Measurements from ENCODE around the gene TRIM47.

Gene TRIM47

GRCh38 chr17:75906143-75906884 is 27.9 kb upstream of the TRIM47 start:
- DNase-seq (ENCODE audit: low read depth), result no peak

- peak; percentile 94 for DNase-seq (ENCODE audit: low read depth)
These were observed 26.6 kb upstream of the TRIM47 start, which contains the start of gene MRPL38 for GRCh38 chr17:75904749-75905521. Gene MRPL38 (minus strand): TSS chr17:75904884. CDS start chr17:75904875, 9 bp downstream.

- no peak for DNase-seq (ENCODE audit: low read depth)
These were observed 24.0 kb upstream of the TRIM47 start for GRCh38 chr17:75902406-75902805.

GRCh38 chr17:75901727-75902126 is 23.3 kb upstream of the TRIM47 start:
- DNase-seq (ENCODE audit: low read depth), result no peak

- DNase-seq (ENCODE audit: low read depth), result no peak
These were observed 22.5 kb upstream of the TRIM47 start for GRCh38 chr17:75900691-75901533.

GRCh38 chr17:75899767-75900468 is 21.5 kb upstream of the TRIM47 start:
- no peak for DNase-seq (ENCODE audit: low read depth)

- DNase-seq (ENCODE audit: low read depth), result no peak
These were observed 21.0 kb upstream of the TRIM47 start for GRCh38 chr17:75899353-75899752.

GRCh38 chr17:75898791-75899190 is 20.4 kb upstream of the TRIM47 start:
- DNase-seq (ENCODE audit: low read depth), result no peak

GRCh38 chr17:75898065-75898464 is 19.7 kb upstream of the TRIM47 start:
- no peak for DNase-seq (ENCODE audit: low read depth)

- no peak for DNase-seq (ENCODE audit: low read depth)
These were observed 19.0 kb upstream of the TRIM47 start for GRCh38 chr17:75897160-75898019.

- DNase-seq (ENCODE audit: low read depth), result peak; percentile 66
These were observed 18.2 kb upstream of the TRIM47 start, which contains the start of gene TRIM65 for GRCh38 chr17:75896415-75897159. Gene TRIM65 (minus strand): TSS chr17:75896951. CDS start chr17:75896937, 14 bp downstream.

GRCh38 chr17:75895370-75896155 is 17.2 kb upstream of the TRIM47 start:
- no peak for DNase-seq (ENCODE audit: low read depth)

- DNase-seq (ENCODE audit: low read depth), result no peak
These were observed 15.8 kb upstream of the TRIM47 start for GRCh38 chr17:75894049-75894733.

GRCh38 chr17:75893305-75894048 is 15.1 kb upstream of the TRIM47 start:
- DNase-seq (ENCODE audit: low read depth), result no peak

- DNase-seq (ENCODE audit: low read depth), result no peak
These were observed 14.3 kb upstream of the TRIM47 start for GRCh38 chr17:75892556-75893224.

- no peak for DNase-seq (ENCODE audit: low read depth)
These were observed 13.5 kb upstream of the TRIM47 start for GRCh38 chr17:75891605-75892555.
